Gastrocnemius medialis (tissue), 4 donors: Measurements from ENCODE around the gene COL23A1. TPM values are rescaled to one million over a fixed set of nuclear protein-coding genes. Genes with fewer than 3 reads are reported as not detected.

Experiments
- ATAC-seq, 2 donors: fragments of 150-250 bp; one replicate each; pipeline ENCODE4 v1.9.1; 2016
- DNase-seq, 2 donors: peaks; one replicate each; pipeline ENCODE4 v3.0.0-alpha.2; 2019
- H3K27ac ChIP-seq, 4 donors: fragments of 200-600 bp; sonication (generic); 1 replicate in 1 of 4; 2 replicates in 3 of 4; pipeline ENCODE4 v1.5.1; 2016 to 2018; ENCODE audit warnings: mild to moderate bottlenecking in 2 of 4, moderate library complexity in 1 of 4
- H3K27me3 ChIP-seq, 3 donors: fragments of 200-600 bp; sonication (generic) in 2 of 3; 1 replicate in 1 of 3; 2 replicates in 2 of 3; pipeline versions ENCODE4 v1.5.1 to v1.6.0; 2016 to 2019; ENCODE audit warnings: mild to moderate bottlenecking in 1 of 3, moderate library complexity in 1 of 3
- H3K36me3 ChIP-seq, 2 donors: fragments of 200-600 bp; sonication (generic) in 1 of 2; one replicate each; pipeline ENCODE4 v1.5.1; 2017 to 2018
- H3K4me1 ChIP-seq, 2 donors: fragments of 200-600 bp; sonication (generic) in 1 of 2; one replicate each; pipeline ENCODE4 v1.5.1; 2016 to 2017; ENCODE audit warnings: mild to moderate bottlenecking in 2 of 2
- H3K4me3 ChIP-seq, 4 donors: fragments of 200-600 bp; sonication (generic) in 3 of 4; 1 replicate in 1 of 4; 2 replicates in 3 of 4; pipeline ENCODE4 v1.5.1; 2016 to 2019; ENCODE audit warnings: mild to moderate bottlenecking in 2 of 4
- H3K9me3 ChIP-seq, 3 donors: fragments of 200-600 bp; sonication (generic) in 2 of 3; 1 replicate in 1 of 3; 2 replicates in 2 of 3; pipeline ENCODE4 v1.5.1; 2016 to 2019
- POLR2A ChIP-seq, 2 donors: fragments of 450-650 bp; IDR thresholded peaks; one replicate each; pipeline ENCODE4 v1.6.1; 2017; ENCODE audit warnings: antibody characterized with exemption in 2 of 2, mild to moderate bottlenecking in 2 of 2, moderate library complexity in 2 of 2
- in situ Hi-C, 4 donors: fragments of 200-750 bp; cut with MboI; loops; one replicate each; pipeline versions ENCODE4 v1.15.0 to v1.8.0; 2017; ENCODE audit warnings: low sequenced_read_pairs in 4 of 4
- intact Hi-C: fragments of 100-400 bp; cut with DNase I; formaldehyde crosslinking; loops from one replicate; pipeline ENCODE4 v1.15.1; 2023; ENCODE audit warnings: low total_unique reads
- total RNA-seq, 4 donors: library from RNA; depleted of rRNA; stranded (reverse); fragments of >200 nt; gene quantifications; one replicate each; pipeline versions ENCODE4 v1.1.0 to v1.2.3, GENCODE V29; 2016
- TF ChIP-seq, protein P1 (sequence below), 5 experiments: fragments of 450-650 bp in 3 of 5; fragments of 200-600 bp in 2 of 5; sonication (generic) in 2 of 5; IDR thresholded peaks in 4 of 5; conservative IDR thresholded peaks in 1 of 5; 1 replicate in 4 of 5; 2 replicates in 1 of 5; pipeline ENCODE4 v1.5.1; 2016 to 2019; ENCODE audit warnings: antibody characterized with exemption in 5 of 5, mild to moderate bottlenecking in 3 of 5, moderate library complexity in 3 of 5

Gene COL23A1
- total RNA-seq, 4 donors from 2014 or later = 0.62 to 1.1 (median 0.97) TPM; not detected in 1

DNA sequence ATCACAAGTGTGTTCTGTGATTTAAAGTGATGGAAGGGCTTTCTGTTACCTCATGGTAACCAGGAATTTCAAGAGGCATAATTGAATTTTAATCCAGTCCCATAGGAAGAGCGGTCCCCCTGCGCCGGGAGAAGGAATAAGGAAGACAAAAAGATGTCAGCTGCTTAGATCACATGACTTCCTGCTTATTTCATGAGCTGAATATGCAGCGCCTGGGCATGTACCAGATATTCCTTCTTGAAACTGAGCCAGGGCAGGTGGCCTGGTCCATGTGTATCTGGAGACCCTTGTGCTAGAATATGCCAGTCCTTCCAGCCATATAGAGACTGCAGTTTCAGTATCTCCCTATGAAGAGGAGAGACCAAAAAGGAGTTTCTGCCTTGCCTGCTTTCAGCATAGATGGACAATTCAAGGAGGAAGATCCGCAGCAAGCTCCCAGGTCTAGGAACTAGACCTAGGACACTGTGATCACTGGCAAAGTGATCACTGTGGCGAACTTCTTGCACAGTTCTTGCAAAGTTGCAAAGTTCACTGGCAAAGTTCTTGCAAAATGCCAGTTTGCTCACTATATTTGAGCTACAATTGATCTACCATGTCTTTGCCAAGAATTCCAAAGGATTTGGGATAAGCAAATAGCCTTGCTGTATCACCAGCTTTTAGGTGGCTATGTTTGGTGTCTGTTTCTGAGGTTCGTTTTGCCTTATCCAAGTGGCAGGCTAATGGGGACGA, 254.7 kb downstream of the COL23A1 start:
- no peak for DNase-seq

DNA sequence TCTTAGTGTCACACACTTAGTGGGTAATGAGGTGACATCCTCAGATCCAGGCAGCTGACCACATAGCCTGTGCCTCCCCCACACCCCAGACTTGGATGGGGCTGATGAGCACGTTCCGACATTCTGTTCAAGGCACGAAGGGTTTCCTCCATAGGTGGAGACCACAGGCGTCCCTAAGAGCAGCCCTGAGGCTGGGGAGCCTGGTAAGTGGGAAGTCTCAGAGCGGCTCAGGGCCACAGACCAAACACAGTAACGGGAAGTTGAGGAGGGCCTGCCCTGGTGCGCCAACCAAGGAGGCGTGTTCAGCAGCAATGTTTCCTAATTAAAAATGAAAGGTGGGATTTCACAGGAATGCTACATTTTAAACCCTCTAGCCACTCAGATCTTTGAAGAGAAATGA, 255.3 kb downstream of the COL23A1 start:
- intact Hi-C loops (loop anchor here (5.0 kb wide), 1 partner anchor 192 kb away; no protein-coding TSS in a partner anchor), in situ Hi-C loops (no loop called here)
- ATAC-seq (no peak), DNase-seq (no peak)
- no peak overlapping the region for H3K27ac ChIP-seq
- no peak overlapping the region for H3K4me3 ChIP-seq
- no peak for TF ChIP-seq POLR2A (IDR thresholded peaks at IDR 0.05)
- TF ChIP-seq, protein P1, sequence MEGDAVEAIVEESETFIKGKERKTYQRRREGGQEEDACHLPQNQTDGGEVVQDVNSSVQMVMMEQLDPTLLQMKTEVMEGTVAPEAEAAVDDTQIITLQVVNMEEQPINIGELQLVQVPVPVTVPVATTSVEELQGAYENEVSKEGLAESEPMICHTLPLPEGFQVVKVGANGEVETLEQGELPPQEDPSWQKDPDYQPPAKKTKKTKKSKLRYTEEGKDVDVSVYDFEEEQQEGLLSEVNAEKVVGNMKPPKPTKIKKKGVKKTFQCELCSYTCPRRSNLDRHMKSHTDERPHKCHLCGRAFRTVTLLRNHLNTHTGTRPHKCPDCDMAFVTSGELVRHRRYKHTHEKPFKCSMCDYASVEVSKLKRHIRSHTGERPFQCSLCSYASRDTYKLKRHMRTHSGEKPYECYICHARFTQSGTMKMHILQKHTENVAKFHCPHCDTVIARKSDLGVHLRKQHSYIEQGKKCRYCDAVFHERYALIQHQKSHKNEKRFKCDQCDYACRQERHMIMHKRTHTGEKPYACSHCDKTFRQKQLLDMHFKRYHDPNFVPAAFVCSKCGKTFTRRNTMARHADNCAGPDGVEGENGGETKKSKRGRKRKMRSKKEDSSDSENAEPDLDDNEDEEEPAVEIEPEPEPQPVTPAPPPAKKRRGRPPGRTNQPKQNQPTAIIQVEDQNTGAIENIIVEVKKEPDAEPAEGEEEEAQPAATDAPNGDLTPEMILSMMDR (IDR thresholded peaks at IDR 0.05 in 4 of 5, conservative IDR thresholded peaks at IDR 0.05 in 1 of 5) = no peak
- no peaks in the 10 kb centered on the region for H3K9me3 ChIP-seq
- H3K36me3 ChIP-seq = no peaks in the 10 kb centered on the region
- H3K27me3 ChIP-seq = no peaks in the 10 kb centered on the region
- peaks cover 18 to 23% of the 10 kb centered on the region in 2 donors for H3K4me1 ChIP-seq

More for the DNA sequence above, 254.7 kb downstream of the COL23A1 start:
- Histone ChIP-seq H3K4me3 (no peak overlapping the region), H3K9me3 (no peaks in the 10 kb centered on the region), H3K36me3 (no peaks in the 10 kb centered on the region), H3K27me3 (no peaks in the 10 kb centered on the region), H3K4me1 (peaks cover 17 to 19% of the 10 kb centered on the region in 2 donors), H3K27ac (no peak overlapping the region)
- no peak for ATAC-seq
- intact Hi-C loops (no loop called here), in situ Hi-C loops (no loop called here)
- no peak for TF ChIP-seq POLR2A (IDR thresholded peaks at IDR 0.05)

DNA sequence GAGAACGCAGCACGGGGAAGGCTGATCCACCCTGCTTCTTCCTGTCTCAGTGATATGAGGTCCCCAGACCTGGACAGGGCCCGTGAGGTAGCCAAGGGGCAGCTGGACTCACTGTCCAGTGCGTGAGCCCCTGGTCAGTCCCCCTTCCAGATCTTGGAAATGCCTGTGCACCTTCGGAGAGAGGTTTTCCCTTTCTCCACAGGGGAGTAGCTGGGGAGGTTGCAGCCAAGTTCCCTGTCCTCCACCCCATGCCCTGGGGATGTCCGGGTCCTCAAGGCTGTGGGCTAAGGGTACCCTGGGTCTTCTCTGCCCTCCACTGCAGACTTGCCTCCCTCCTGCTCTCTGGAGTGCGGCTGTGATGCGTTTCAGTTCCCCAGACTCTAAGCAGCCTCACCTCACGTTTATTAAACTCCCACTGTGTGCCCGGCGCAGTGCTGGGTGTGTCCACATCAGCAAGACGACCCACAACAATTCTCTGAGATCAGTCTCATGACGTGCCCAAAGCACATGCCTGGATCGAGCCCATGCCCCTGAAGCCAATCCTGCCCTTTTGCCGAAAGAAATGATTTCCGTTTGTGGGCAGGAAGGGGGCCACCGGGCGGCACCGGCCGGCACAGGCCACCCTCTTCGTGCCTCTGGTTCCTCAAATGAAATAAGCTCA, 256.2 kb downstream of the COL23A1 start:
- in situ Hi-C loops = no loop called here
- Histone ChIP-seq H3K4me1 (peaks cover 18 to 23% of the 10 kb centered on the region in 2 donors), H3K27me3 (no peaks in the 10 kb centered on the region), H3K9me3 (no peaks in the 10 kb centered on the region), H3K4me3 (no peak overlapping the region), H3K27ac (no peak overlapping the region), H3K36me3 (no peaks in the 10 kb centered on the region)
- intact Hi-C loops = loop anchor here (5.0 kb wide), 1 partner anchor 193 kb away; no protein-coding TSS in a partner anchor
- TF ChIP-seq POLR2A (IDR thresholded peaks at IDR 0.05) = no peak
- DNase-seq (no peak), ATAC-seq (no peak)

DNA sequence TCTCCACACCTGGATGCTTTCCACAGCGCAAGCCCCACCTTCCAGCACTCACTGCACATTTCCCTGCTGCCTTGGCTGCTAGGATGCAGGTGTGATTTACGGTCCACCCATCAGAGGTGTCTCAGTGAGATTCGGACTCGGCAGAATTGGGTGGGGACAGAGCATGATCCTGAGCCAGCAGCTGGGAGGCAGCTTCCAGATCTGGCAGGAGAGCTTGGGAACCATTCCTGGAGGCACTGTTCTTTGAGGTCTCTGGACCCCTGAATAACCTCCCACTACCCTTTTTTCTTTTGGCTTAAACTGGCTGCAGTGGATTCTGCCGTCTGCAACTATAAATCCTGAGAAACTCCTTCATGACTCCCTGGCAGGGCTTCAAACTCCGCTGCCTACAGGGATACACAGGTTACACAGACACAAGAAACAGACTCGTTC, 258.0 kb downstream of the COL23A1 start:
- Histone ChIP-seq H3K27ac (peak overlapping the region; percentile 84 to 91 (median 86)), H3K36me3 (no peaks in the 10 kb centered on the region), H3K4me3 (no peak overlapping the region), H3K27me3 (no peaks in the 10 kb centered on the region), H3K4me1 (peaks cover 18 to 23% of the 10 kb centered on the region in 2 donors), H3K9me3 (no peaks in the 10 kb centered on the region)
- in situ Hi-C loops = no loop called here
- TF ChIP-seq, protein P1 (IDR thresholded peaks at IDR 0.05 in 4 of 5, conservative IDR thresholded peaks at IDR 0.05 in 1 of 5) = no peak
- no peak for TF ChIP-seq POLR2A (IDR thresholded peaks at IDR 0.05)
- peak; percentile 24 to 31 for DNase-seq
- intact Hi-C loops = loop anchor here (5.0 kb wide), 1 partner anchor 195 kb away; no protein-coding TSS in a partner anchor
- peak; percentile 20 to 27 for ATAC-seq

DNA sequence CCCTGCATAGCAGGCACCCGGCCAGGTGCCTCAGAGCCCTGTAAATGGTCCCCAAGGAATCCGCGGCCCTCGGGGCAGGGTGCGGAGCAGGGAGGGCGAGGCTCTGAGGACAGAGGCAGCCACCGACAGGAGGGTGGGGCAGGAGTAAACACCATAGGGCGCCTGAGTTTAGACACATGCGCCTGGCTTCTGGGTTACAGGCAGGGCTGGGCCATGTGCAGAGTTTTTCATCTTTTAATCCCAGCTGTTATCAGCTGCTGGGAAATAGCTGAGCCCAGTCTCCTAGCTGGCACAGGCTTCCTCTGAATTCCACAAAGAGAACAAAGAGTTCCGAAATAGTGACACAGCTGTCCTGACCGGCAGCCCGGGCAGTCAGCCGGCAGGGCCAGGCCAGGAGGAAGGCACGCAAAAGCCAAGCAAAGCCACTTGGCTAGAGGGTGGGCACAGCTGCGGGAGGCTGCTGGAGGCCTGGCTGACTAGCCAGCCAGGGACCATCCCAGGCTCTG, 258.6 kb downstream of the COL23A1 start:
- DNase-seq (peak; percentile 90 to 92), ATAC-seq (peak; percentile 92 to 93)
- in situ Hi-C loops = no loop called here
- H3K4me1 ChIP-seq = peaks cover 19 to 25% of the 10 kb centered on the region in 2 donors
- peak overlapping the region; percentile 84 to 91 (median 86) for H3K27ac ChIP-seq
- no peaks in the 10 kb centered on the region for H3K27me3 ChIP-seq
- TF ChIP-seq, protein P1 (IDR thresholded peaks at IDR 0.05 in 4 of 5, conservative IDR thresholded peaks at IDR 0.05 in 1 of 5) = no peak
- TF ChIP-seq POLR2A (IDR thresholded peaks at IDR 0.05) = peak; percentile 3 to 26
- H3K4me3 ChIP-seq = no peak overlapping the region
- H3K9me3 ChIP-seq = no peaks in the 10 kb centered on the region
- intact Hi-C loops = loop anchor here (1.0 to 5.0 kb wide), 5 partner anchors 65 to 260 kb away; no protein-coding TSS in a partner anchor
- H3K36me3 ChIP-seq = no peaks in the 10 kb centered on the region
